Measurements from ENCODE around the gene FBXO17. TPM values are rescaled to one million over a fixed set of nuclear protein-coding genes. Genes with fewer than 3 reads are reported as not detected.

Gene FBXO17
- total and polyA plus RNA-seq, 5 donors = 8.2 to 12.9 (median 11.5) TPM

DNA sequence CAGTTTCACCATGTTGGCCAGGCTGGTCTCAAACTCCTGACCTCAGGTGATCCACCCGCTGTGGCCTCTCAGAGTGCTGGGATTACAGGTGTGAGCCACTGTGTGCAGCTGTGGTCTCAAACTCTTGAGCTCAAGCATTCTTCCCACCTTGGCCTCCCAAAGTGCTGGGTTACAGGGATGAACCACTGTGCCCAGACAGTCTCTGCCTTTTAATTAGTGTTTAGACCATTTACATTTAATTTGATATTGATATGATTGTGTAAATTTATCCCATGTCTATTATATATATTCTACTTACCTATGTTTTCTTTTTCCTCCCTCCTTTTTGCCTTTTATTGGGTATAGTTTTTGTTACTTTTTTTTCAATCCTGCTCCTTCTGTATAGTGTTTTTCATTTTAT, 73.9 kb downstream of the FBXO17 start:
- WGBS = 100% methylated on average over 1 of the region's 1 CpG
- peak in 1 of 3 donors; percentile 21 for DNase-seq
- no peak for ATAC-seq
- no peak overlapping the region for H3K27ac ChIP-seq (ENCODE audit: low read length)
- no peaks in the 10 kb centered on the region for H3K27me3 ChIP-seq (ENCODE audit: control insufficient read depth, insufficient read depth)
- intact Hi-C loops (cut with DNase I) = no loop called here
- peaks cover 3% of the 10 kb centered on the region for H3K4me1 ChIP-seq (ENCODE audit: control insufficient read depth, insufficient read depth, low read length)
- no peak overlapping the region for H3K4me3 ChIP-seq (ENCODE audit: low read length)
- no peaks in the 10 kb centered on the region for H3K9me3 ChIP-seq (ENCODE audit: control insufficient read depth, low read length)

DNA sequence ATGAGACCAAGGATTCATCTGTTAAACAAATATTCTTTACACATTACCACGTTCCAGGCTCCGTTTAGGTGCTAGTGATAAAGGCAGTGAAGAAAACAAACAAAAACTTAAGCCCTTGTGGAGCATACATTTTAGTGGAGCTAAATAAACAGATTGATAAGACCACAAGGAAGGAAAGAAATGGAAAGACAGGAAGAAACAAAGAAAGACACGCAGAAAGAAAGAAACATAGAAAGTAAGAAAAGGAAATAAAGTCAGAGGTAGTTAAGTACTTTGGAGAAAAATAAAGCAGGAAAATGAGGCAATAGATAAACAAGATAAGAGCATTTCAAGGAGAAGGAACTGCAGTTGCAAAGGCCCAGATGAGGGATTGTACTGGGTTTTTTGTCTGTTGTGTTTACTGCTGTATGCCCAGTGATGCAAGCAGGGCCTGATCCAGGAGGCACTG, 74.8 kb downstream of the FBXO17 start:
- ATAC-seq (no peak), DNase-seq (no peak)
- Histone ChIP-seq H3K27ac (ENCODE audit: low read length) (no peak overlapping the region), H3K4me1 (ENCODE audit: control insufficient read depth, insufficient read depth, low read length) (peaks cover 3% of the 10 kb centered on the region), H3K27me3 (ENCODE audit: control insufficient read depth, insufficient read depth) (no peaks in the 10 kb centered on the region), H3K4me3 (ENCODE audit: low read length) (peak overlapping the region; percentile 70), H3K9me3 (ENCODE audit: control insufficient read depth, low read length) (no peaks in the 10 kb centered on the region)
- intact Hi-C loops (cut with DNase I) = no loop called here
- WGBS = 23% methylated on average over 3 of the region's 3 CpGs

DNA sequence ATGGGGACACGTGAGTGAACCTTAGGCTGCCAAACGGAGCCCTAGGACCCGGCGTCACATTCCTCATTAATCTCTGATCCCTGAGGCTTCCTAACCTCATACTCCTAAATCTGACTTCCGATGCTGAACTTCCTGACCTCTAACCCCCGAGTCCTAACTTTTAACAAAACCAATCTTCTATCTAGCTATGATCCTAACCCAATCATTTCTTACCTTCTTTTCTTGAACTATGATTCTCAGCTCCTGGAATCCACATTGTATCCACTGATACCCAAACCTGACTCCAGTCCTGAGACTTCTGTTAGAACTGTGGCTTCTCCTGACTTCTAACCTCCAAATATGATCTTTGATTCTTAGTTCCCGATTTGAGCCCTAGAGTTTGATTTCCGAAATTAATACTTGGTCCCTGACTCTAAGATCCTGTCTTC, 75.3 kb downstream of the FBXO17 start:
- peaks cover 3% of the 10 kb centered on the region for H3K4me1 ChIP-seq (ENCODE audit: control insufficient read depth, insufficient read depth, low read length)
- peak overlapping the region; percentile 87 for H3K27ac ChIP-seq (ENCODE audit: low read length)
- intact Hi-C loops (cut with DNase I) = no loop called here
- DNase-seq = no peak
- H3K9me3 ChIP-seq (ENCODE audit: control insufficient read depth, low read length) = no peaks in the 10 kb centered on the region
- 2% methylated on average over 8 of the region's 8 CpGs for WGBS
- H3K4me3 ChIP-seq (ENCODE audit: low read length) = peak overlapping the region; percentile 70
- no peaks in the 10 kb centered on the region for H3K27me3 ChIP-seq (ENCODE audit: control insufficient read depth, insufficient read depth)
- ATAC-seq = no peak

DNA sequence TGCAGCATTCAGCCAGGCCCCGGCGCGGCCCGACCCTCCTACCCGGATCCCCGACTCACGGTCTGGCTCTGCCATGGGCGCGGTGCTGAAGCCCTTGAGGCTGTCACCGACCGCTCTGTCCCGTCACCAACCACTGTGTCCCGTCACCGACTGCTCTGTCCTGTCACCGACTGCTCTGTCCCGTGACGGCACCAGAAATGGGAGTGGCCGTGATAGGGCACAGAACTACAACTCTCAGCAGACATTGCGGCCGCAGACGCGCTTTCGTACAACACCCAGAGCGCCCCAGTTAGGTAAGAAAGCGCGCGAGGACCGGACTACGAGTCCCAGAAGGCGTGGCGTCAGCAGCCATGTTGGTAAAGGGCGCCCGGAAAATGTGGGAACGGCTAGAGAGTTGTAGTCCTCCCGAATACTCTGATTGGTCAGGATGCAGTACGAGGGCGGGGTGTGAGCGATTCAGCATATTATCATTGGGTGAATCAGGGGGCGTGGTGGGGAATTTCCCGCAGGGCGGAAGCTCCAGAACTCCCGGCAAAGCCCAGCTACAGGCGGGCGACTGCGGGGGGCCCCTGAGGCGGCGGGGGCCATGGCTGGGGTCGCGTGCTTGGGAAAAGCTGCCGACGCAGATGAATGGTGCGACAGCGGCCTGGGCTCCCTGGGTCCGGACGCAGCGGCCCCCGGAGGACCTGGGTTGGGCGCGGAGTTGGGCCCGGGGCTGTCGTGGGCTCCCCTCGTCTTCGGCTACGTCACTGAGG, 75.9 kb downstream of the FBXO17 start, which contains the start of the genes NFKBIB and SIRT2:
TSS of gene NFKBIB (plus strand) at position 523 of the 755 bp plus-strand sequence. CDS start at position 587, 64 bp downstream.
TSS of gene SIRT2 (minus strand) at position 172 of the 755 bp plus-strand sequence. CDS start at position 75, 97 bp downstream.
- peak within 1 kb of the TSS; percentile 70 for H3K4me3 ChIP-seq (ENCODE audit: low read length)
- H3K9me3 ChIP-seq (ENCODE audit: control insufficient read depth, low read length) = no peaks in the 10 kb centered on the region
- ATAC-seq (peak; percentile 98 to 99), DNase-seq (peak; percentile 100)
- WGBS = under 1% methylated on average over 64 of the region's 64 CpGs
- H3K4me1 ChIP-seq (ENCODE audit: control insufficient read depth, insufficient read depth, low read length) = peaks cover 3% of the 10 kb centered on the region
- intact Hi-C loops (cut with DNase I) = no loop called here
- peak within 1 kb of the TSS; percentile 87 for H3K27ac ChIP-seq (ENCODE audit: low read length)
- H3K27me3 ChIP-seq (ENCODE audit: control insufficient read depth, insufficient read depth) = no peaks in the 10 kb centered on the region

DNA sequence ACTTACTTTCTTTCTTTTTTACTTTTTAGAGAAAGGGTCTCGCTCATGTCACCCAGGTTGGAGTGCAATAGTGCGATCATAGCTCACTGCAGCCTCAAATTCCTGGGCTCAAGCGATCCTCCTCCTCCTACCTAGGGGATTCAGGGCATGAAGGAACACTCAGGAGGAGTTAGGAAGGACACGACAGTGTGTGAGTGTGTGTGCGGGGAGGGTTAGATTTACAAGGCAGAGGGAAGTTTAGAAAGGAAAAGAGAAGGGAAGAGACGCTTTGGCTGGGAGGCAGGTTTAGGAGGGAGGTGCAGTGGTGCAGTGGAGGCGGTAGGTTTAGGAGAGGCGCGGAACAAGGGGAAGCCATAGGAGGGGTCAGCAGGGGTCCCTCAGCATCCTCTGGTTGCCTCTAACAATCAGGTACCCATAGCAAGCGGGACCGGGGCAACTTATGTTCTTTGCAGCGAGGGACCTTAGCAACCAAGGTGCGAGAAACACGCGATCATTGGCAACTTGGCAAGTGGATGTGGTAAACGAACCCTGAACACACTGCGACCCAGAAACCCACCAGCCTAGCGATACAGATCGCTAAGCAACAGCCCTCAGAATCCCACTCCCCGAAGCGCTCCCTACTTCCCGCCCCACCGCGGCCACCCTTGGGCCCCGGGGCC, 76.6 kb downstream of the FBXO17 start:
- peak in 1 of 2 donors; percentile 4 for ATAC-seq
- 6% methylated on average over 25 of the region's 25 CpGs for WGBS
- DNase-seq = no peak
- H3K4me3 ChIP-seq (ENCODE audit: low read length) = peak overlapping the region; percentile 70
- no peaks in the 10 kb centered on the region for H3K27me3 ChIP-seq (ENCODE audit: control insufficient read depth, insufficient read depth)
- H3K27ac ChIP-seq (ENCODE audit: low read length) = peak overlapping the region; percentile 48
- peaks cover 3% of the 10 kb centered on the region for H3K4me1 ChIP-seq (ENCODE audit: control insufficient read depth, insufficient read depth, low read length)
- intact Hi-C loops (cut with DNase I) = no loop called here
- no peaks in the 10 kb centered on the region for H3K9me3 ChIP-seq (ENCODE audit: control insufficient read depth, low read length)

DNA sequence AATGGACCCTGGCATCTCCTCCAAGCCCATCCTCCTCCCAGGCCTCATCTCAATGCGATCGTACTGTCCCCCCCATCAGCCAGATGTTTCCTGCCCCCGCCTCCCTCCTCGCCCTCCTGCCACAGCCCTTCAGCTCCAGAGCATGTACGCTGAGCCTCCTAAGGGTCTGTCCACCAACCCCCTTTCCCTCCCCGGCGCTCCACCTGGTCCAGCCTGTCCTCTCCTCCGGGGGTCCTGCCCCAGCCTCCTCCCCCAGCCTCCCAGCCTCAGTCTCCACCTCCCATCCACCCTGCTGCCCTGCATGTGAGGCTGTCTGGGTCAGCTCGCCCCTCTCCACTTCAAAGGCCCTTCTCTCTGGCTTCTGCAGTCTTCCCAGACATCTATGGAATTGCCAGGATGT, 80.6 kb downstream of the FBXO17 start:
- no peak for DNase-seq
- no peak overlapping the region for H3K4me3 ChIP-seq (ENCODE audit: low read length)
- intact Hi-C loops (cut with DNase I) = no loop called here
- WGBS = 67% methylated on average over 9 of the region's 9 CpGs
- H3K4me1 ChIP-seq (ENCODE audit: control insufficient read depth, insufficient read depth, low read length) = peaks cover 5% of the 10 kb centered on the region
- no peak overlapping the region for H3K27ac ChIP-seq (ENCODE audit: low read length)
- H3K9me3 ChIP-seq (ENCODE audit: control insufficient read depth, low read length) = no peaks in the 10 kb centered on the region
- no peaks in the 10 kb centered on the region for H3K27me3 ChIP-seq (ENCODE audit: control insufficient read depth, insufficient read depth)
- ATAC-seq = no peak

DNA sequence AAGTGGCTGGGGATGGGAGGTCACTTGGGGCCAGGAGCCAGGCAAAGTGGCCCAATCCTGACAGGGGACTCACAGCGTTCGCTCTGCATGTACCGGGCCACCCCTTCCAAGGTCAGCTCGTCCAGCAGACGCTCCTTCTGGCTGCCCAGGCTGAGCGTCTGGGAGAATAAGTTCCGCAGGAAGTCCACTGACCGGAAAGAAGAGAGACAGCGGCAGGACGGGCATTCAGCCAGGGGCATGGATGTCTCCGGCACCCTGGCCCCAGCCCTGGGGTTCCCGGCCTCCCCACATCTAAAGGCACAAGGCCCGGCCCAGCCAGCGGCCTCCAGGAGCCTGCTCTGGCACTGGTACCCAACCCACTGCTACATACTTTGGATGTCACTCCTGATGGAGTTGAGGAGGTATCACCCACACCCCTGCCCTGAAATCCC, 82.2 kb downstream of the FBXO17 start:
- H3K9me3 ChIP-seq (ENCODE audit: control insufficient read depth, low read length) = no peaks in the 10 kb centered on the region
- no peaks in the 10 kb centered on the region for H3K27me3 ChIP-seq (ENCODE audit: control insufficient read depth, insufficient read depth)
- ATAC-seq = no peak
- 59% methylated on average over 14 of the region's 14 CpGs for WGBS
- intact Hi-C loops (cut with DNase I) = no loop called here
- DNase-seq = peak in 1 of 3 donors; percentile 72
- no peak overlapping the region for H3K4me3 ChIP-seq (ENCODE audit: low read length)
- no peak overlapping the region for H3K27ac ChIP-seq (ENCODE audit: low read length)
- peaks cover 4% of the 10 kb centered on the region for H3K4me1 ChIP-seq (ENCODE audit: control insufficient read depth, insufficient read depth, low read length)

DNA sequence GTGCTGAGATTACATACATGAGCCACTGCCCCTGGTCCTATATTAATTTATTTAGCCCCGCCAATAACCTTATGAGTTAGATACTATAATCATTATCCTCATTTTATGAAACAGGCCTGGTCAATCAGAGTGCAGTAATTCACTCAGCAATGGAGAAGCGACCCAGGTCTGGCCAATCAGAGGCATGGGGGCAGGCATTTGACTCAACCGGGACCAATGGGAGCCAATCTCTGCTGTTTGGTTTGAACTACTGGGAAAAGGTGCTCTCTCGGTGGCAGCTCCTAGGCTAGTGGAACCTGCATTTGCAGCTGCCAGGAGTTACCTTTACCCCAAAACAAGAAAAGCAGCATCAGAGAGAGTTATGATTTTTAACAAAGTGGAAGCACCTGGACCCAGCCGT, 82.7 kb downstream of the FBXO17 start:
- Histone ChIP-seq H3K4me1 (ENCODE audit: control insufficient read depth, insufficient read depth, low read length) (peaks cover 2% of the 10 kb centered on the region), H3K4me3 (ENCODE audit: low read length) (no peak overlapping the region), H3K27ac (ENCODE audit: low read length) (no peak overlapping the region), H3K9me3 (ENCODE audit: control insufficient read depth, low read length) (no peaks in the 10 kb centered on the region), H3K27me3 (ENCODE audit: control insufficient read depth, insufficient read depth) (no peaks in the 10 kb centered on the region)
- 83% methylated on average over 5 of the region's 5 CpGs for WGBS
- ATAC-seq (no peak), DNase-seq (no peak)
- intact Hi-C loops (cut with DNase I) = no loop called here

DNA sequence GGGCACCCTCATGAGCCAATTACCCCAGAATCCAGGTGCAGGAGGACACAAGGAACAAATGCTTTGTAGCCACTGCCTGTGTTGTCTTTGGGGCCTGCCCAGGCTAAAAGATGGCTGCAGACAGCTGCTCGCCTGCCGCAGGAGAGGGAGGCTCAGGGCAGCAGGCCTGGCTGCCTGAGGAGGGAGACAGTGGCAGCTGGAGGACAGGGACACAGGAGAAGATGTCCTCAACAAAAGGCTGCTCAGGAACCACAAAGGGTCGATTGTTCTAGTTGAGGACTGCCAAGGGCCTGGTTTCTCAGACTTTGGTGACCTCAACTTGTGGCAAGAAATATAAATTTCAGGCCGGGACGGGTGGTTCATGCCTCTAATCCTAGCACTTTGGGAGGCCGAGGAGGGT, 83.8 kb downstream of the FBXO17 start:
- intact Hi-C loops (cut with DNase I) = no loop called here
- ATAC-seq = no peak
- no peak overlapping the region for H3K27ac ChIP-seq (ENCODE audit: low read length)

More for the DNA sequence above, 83.8 kb downstream of the FBXO17 start:
- no peak overlapping the region for H3K4me3 ChIP-seq (ENCODE audit: low read length)
- H3K4me1 ChIP-seq (ENCODE audit: control insufficient read depth, insufficient read depth, low read length) = peaks cover 2% of the 10 kb centered on the region
- peak in 1 of 3 donors; percentile 14 for DNase-seq
- 80% methylated on average over 6 of the region's 6 CpGs for whole genome bisulfite sequencing
- no peaks in the 10 kb centered on the region for H3K27me3 ChIP-seq (ENCODE audit: control insufficient read depth, insufficient read depth)
- H3K9me3 ChIP-seq (ENCODE audit: control insufficient read depth, low read length) = no peaks in the 10 kb centered on the region
